ENCODE data around the gene NTM. TPM values are rescaled to one million over a fixed set of nuclear protein-coding genes. Genes with fewer than 3 reads are reported as not detected.

NTM gene
- total and polyA plus RNA-seq, 4 experiments from 2014 or later, result not detected

DNA sequence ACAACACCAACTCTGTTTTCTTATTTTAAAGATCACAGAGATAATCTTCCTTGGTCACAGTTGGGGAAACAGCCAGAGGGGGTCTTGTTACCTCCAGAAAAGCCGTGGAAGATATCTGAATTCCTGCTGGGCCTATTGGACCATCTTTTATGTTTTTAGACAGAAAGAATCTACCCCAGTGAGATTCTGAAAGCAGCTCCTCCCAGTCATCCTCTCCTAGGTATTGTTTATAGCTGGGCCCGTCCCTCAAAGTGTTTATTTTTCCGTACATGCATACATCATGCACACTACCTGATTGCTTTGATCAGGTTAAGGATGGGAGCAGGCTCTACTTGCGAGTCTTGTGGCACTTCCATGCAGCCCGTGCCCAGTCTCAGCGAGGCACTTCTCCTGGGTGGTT, 742.4 kb downstream of the NTM start:
- CTCF ChIA-PET (ENCODE audit: partially characterized antibody), result no interaction called here
- H3K4me3 ChIP-seq (ENCODE audit: low read length in 2 of 2), result no peak overlapping the region
- POLR2A ChIA-PET (ENCODE audit: partially characterized antibody), result no interaction called here
- Mint-ChIP-seq H3K27ac (no peak overlapping the region), H3K9me3 (peaks cover 0 to 5% (median under 1%) of the 10 kb centered on the region in 8 donors), H3K4me1 (no peaks in the 10 kb centered on the region), H3K4me3 (no peak overlapping the region), H3K27me3 (peaks cover 0 to 2% of the 10 kb centered on the region in 2 donors), H3K36me3 (no peaks in the 10 kb centered on the region)
- H3K27me3 ChIP-seq (ENCODE audit: insufficient read depth, low read length), result no peaks in the 10 kb centered on the region
- intact Hi-C loops (cut with micrococcal nuclease), result no loop called here
- no peaks in the 10 kb centered on the region for H3K4me1 ChIP-seq (ENCODE audit: insufficient read depth, low read length)
- H3K36me3 ChIP-seq (ENCODE audit: insufficient read depth, low read length), result no peaks in the 10 kb centered on the region
- H3K27ac ChIP-seq (ENCODE audit: low read depth, low read length), result no peak overlapping the region
- no peaks in the 10 kb centered on the region for H3K9me3 ChIP-seq (ENCODE audit: control insufficient read depth in 1 of 2, low read length in 2 of 2)
- DNase-seq, result no peak

DNA sequence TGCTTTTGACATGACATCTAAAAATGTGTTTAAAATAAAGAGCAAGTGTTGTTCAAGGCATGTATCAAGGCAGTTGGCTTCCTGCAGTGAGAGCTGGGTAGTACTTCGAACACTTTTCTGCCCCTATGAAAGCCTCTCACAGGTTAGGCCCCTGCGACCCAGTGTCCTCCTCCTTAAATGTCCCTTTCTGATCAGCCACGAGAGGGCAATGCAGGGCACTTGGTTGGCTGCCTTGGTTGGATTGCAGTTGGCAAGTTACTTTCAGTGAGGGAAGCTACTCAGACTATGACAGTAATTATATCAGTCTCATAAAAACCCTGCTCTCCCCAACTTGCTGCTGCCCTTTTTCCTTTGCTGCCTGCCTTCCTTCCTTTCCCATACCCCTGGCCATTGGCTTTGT, 743.8 kb downstream of the NTM start:
- H3K27ac ChIP-seq (ENCODE audit: low read depth, low read length), result no peak overlapping the region
- H3K27me3 Mint-ChIP-seq, result peaks cover 0 to 2% of the 10 kb centered on the region in 2 donors
- H3K9me3 ChIP-seq (ENCODE audit: control insufficient read depth in 1 of 2, low read length in 2 of 2), result no peaks in the 10 kb centered on the region
- H3K36me3 ChIP-seq (ENCODE audit: insufficient read depth, low read length), result no peaks in the 10 kb centered on the region
- no peaks in the 10 kb centered on the region for H3K4me1 ChIP-seq (ENCODE audit: insufficient read depth, low read length)
- no peak overlapping the region for H3K4me3 Mint-ChIP-seq
- CTCF ChIA-PET (ENCODE audit: partially characterized antibody), result interaction anchor here (1.3 kb wide), 1 partner anchor 9 kb away, joined by 4 read pairs; no protein-coding TSS in a partner anchor
- H3K4me1 Mint-ChIP-seq, result no peaks in the 10 kb centered on the region
- POLR2A ChIA-PET (ENCODE audit: partially characterized antibody), result interaction anchor here (0.5 kb wide), 1 partner anchor 232 kb away, joined by 3 read pairs; no protein-coding TSS in a partner anchor
- intact Hi-C loops (cut with micrococcal nuclease), result no loop called here
- DNase-seq, result no peak
- no peaks in the 10 kb centered on the region for H3K36me3 Mint-ChIP-seq
- no peaks in the 10 kb centered on the region for H3K27me3 ChIP-seq (ENCODE audit: insufficient read depth, low read length)
- H3K27ac Mint-ChIP-seq, result no peak overlapping the region
- H3K4me3 ChIP-seq (ENCODE audit: low read length in 2 of 2), result no peak overlapping the region
- H3K9me3 Mint-ChIP-seq, result peaks cover 0 to 5% (median 0%) of the 10 kb centered on the region in 8 donors

DNA sequence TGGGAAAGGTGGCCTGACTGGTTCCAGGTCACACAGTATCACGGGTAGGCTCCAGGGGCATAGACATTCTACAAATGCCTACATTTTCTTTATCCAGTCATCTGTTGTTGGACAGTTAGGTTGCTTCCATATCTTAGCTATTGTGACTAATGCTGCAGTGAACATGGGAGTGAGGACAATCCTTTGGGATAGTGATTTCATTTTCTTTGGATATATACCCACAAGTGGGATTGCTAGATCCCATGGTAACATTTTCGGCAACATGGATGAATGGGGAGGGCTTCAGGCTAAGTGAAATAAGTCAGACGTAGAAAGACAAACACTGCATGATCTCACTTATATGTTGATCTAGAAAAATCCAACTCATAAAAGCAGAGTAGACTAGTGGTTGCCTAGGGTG, 744.3 kb downstream of the NTM start:
- no peaks in the 10 kb centered on the region for H3K4me1 Mint-ChIP-seq
- ChIA-PET CTCF (ENCODE audit: partially characterized antibody) (interaction anchor here (1.3 kb wide), 1 partner anchor 8 kb away, joined by 4 read pairs; no protein-coding TSS in a partner anchor), POLR2A (ENCODE audit: partially characterized antibody) (no interaction called here)
- DNase-seq, result no peak
- H3K36me3 Mint-ChIP-seq, result no peaks in the 10 kb centered on the region
- H3K27ac Mint-ChIP-seq, result no peak overlapping the region
- H3K27me3 ChIP-seq (ENCODE audit: insufficient read depth, low read length), result no peaks in the 10 kb centered on the region
- no peaks in the 10 kb centered on the region for H3K9me3 ChIP-seq (ENCODE audit: control insufficient read depth in 1 of 2, low read length in 2 of 2)
- H3K27me3 Mint-ChIP-seq, result no peaks in the 10 kb centered on the region
- H3K27ac ChIP-seq (ENCODE audit: low read depth, low read length), result no peak overlapping the region
- H3K4me3 Mint-ChIP-seq, result no peak overlapping the region
- H3K4me3 ChIP-seq (ENCODE audit: low read length in 2 of 2), result no peak overlapping the region
- intact Hi-C loops (cut with micrococcal nuclease), result no loop called here
- no peaks in the 10 kb centered on the region for H3K36me3 ChIP-seq (ENCODE audit: insufficient read depth, low read length)
- H3K4me1 ChIP-seq (ENCODE audit: insufficient read depth, low read length), result no peaks in the 10 kb centered on the region
- peaks cover 0 to 4% (median 0%) of the 10 kb centered on the region in 8 donors for H3K9me3 Mint-ChIP-seq

DNA sequence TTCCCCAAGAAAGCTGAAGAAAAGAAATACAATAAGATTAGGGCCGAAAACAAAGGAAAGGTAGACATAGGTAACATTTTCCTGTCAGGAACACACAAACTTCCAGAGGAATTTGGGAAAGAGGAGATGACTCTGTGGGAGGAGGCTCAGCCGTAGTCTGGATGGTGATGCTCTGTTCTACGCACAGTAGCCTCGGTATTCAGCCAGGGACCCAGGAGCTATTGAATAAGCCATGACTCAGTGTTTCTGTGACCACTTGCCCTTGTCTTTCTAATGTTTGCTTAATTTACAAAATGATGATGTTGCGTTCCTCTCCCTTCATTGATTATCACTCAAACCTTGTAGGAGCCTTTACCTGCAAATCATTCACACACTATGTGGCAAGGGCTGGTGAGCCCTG, 745.0 kb downstream of the NTM start:
- H3K4me3 Mint-ChIP-seq, result no peak overlapping the region
- H3K36me3 Mint-ChIP-seq, result no peaks in the 10 kb centered on the region
- no peaks in the 10 kb centered on the region for H3K36me3 ChIP-seq (ENCODE audit: insufficient read depth, low read length)
- no peak overlapping the region for H3K27ac Mint-ChIP-seq
- H3K9me3 ChIP-seq (ENCODE audit: control insufficient read depth in 1 of 2, low read length in 2 of 2), result no peaks in the 10 kb centered on the region
- H3K9me3 Mint-ChIP-seq, result peaks cover 0 to 2% (median 0%) of the 10 kb centered on the region in 8 donors
- no peak overlapping the region for H3K4me3 ChIP-seq (ENCODE audit: low read length in 2 of 2)
- ChIA-PET CTCF (ENCODE audit: partially characterized antibody) (no interaction called here), POLR2A (ENCODE audit: partially characterized antibody) (no interaction called here)
- intact Hi-C loops (cut with micrococcal nuclease), result no loop called here
- no peaks in the 10 kb centered on the region for H3K4me1 Mint-ChIP-seq
- H3K27me3 ChIP-seq (ENCODE audit: insufficient read depth, low read length), result no peaks in the 10 kb centered on the region
- H3K27me3 Mint-ChIP-seq, result no peaks in the 10 kb centered on the region
- DNase-seq, result no peak
- no peaks in the 10 kb centered on the region for H3K4me1 ChIP-seq (ENCODE audit: insufficient read depth, low read length)
- no peak overlapping the region for H3K27ac ChIP-seq (ENCODE audit: low read depth, low read length)

DNA sequence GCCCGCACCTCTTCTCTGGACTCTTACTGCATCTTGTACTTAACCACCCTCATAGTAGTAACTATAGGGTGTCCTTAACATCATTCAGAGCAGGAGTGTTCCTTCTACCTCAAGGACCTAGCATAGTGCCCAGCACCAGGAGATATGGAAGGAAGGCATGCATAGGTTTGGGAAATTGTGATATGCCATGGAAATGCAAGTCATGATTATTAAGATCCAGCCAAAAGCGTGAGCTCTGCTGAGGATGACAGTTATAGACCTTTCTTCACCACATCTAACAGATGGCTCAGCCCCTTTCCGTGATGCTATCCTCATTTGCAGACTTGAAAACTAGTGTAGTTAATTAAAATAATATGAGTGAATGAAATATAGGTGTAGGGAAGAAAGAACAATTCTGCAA, 746.1 kb downstream of the NTM start:
- Histone ChIP-seq H3K36me3 (ENCODE audit: insufficient read depth, low read length) (no peaks in the 10 kb centered on the region), H3K9me3 (ENCODE audit: control insufficient read depth in 1 of 2, low read length in 2 of 2) (no peaks in the 10 kb centered on the region), H3K4me1 (ENCODE audit: insufficient read depth, low read length) (no peaks in the 10 kb centered on the region), H3K4me3 (ENCODE audit: low read length in 2 of 2) (no peak overlapping the region), H3K27ac (ENCODE audit: low read depth, low read length) (no peak overlapping the region), H3K27me3 (ENCODE audit: insufficient read depth, low read length) (no peaks in the 10 kb centered on the region)
- Mint-ChIP-seq H3K4me3 (no peak overlapping the region), H3K27ac (no peak overlapping the region), H3K36me3 (no peaks in the 10 kb centered on the region), H3K4me1 (no peaks in the 10 kb centered on the region), H3K9me3 (peaks cover 0 to 2% (median 0%) of the 10 kb centered on the region in 8 donors), H3K27me3 (no peaks in the 10 kb centered on the region)
- ChIA-PET CTCF (ENCODE audit: partially characterized antibody) (no interaction called here), POLR2A (ENCODE audit: partially characterized antibody) (no interaction called here)
- no peak for DNase-seq
- intact Hi-C loops (cut with micrococcal nuclease), result no loop called here

DNA sequence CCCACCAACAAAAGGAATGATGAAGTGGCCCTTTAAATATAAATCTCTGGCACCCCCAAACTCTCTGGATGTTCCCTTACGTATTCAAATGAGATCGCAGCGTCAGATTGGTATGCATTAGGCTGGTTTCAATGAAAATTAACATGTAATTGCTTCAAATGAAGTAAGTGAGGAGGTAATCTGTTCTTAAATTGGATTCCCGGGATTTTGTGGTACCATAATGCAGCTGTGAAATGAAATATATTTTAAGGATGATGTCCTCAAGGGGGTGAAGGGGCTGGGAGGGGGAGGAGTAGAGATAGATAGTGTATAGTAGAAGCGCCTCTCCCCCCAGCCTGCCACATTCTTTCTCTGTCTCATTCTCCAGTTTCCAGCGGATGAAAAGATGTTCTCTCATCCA, 748.2 kb downstream of the NTM start:
- DNase-seq, result no peak
- ChIA-PET POLR2A (ENCODE audit: partially characterized antibody) (no interaction called here), CTCF (ENCODE audit: partially characterized antibody) (interaction anchor here (1.2 kb wide), 1 partner anchor 13 kb away, joined by 3 read pairs; no protein-coding TSS in a partner anchor)
- Histone ChIP-seq H3K4me3 (ENCODE audit: low read length in 2 of 2) (no peak overlapping the region), H3K27me3 (ENCODE audit: insufficient read depth, low read length) (no peaks in the 10 kb centered on the region), H3K9me3 (ENCODE audit: control insufficient read depth in 1 of 2, low read length in 2 of 2) (no peaks in the 10 kb centered on the region), H3K4me1 (ENCODE audit: insufficient read depth, low read length) (no peaks in the 10 kb centered on the region), H3K27ac (ENCODE audit: low read depth, low read length) (no peak overlapping the region), H3K36me3 (ENCODE audit: insufficient read depth, low read length) (no peaks in the 10 kb centered on the region)
- Mint-ChIP-seq H3K4me3 (no peak overlapping the region), H3K27ac (no peak overlapping the region), H3K4me1 (no peaks in the 10 kb centered on the region), H3K36me3 (no peaks in the 10 kb centered on the region), H3K27me3 (no peaks in the 10 kb centered on the region), H3K9me3 (no peaks in the 10 kb centered on the region)
- intact Hi-C loops (cut with micrococcal nuclease), result no loop called here

GRCh38 chr11:132119573-132119972, 749.2 kb downstream of the NTM start:
- Histone ChIP-seq H3K4me1 (ENCODE audit: insufficient read depth, low read length) (no peaks in the 10 kb centered on the region), H3K27me3 (ENCODE audit: insufficient read depth, low read length) (no peaks in the 10 kb centered on the region), H3K4me3 (ENCODE audit: low read length in 2 of 2) (no peak overlapping the region), H3K9me3 (ENCODE audit: control insufficient read depth in 1 of 2, low read length in 2 of 2) (no peaks in the 10 kb centered on the region), H3K27ac (ENCODE audit: low read depth, low read length) (no peak overlapping the region), H3K36me3 (ENCODE audit: insufficient read depth, low read length) (no peaks in the 10 kb centered on the region)
- Mint-ChIP-seq H3K27me3 (no peaks in the 10 kb centered on the region), H3K4me1 (no peaks in the 10 kb centered on the region), H3K36me3 (no peaks in the 10 kb centered on the region), H3K9me3 (no peaks in the 10 kb centered on the region), H3K27ac (no peak overlapping the region), H3K4me3 (no peak overlapping the region)
- DNase-seq, result no peak
- intact Hi-C loops (cut with micrococcal nuclease), result no loop called here
- ChIA-PET CTCF (ENCODE audit: partially characterized antibody) (no interaction called here), POLR2A (ENCODE audit: partially characterized antibody) (no interaction called here)

- H3K27ac ChIP-seq (ENCODE audit: low read depth, low read length), result no peak overlapping the region
- H3K4me1 ChIP-seq (ENCODE audit: insufficient read depth, low read length), result peaks cover 4% of the 10 kb centered on the region
- Mint-ChIP-seq H3K4me3 (peak overlapping the region in 1 of 8 donors; percentile 41), H3K9me3 (no peaks in the 10 kb centered on the region), H3K27me3 (no peaks in the 10 kb centered on the region), H3K4me1 (no peaks in the 10 kb centered on the region), H3K36me3 (no peaks in the 10 kb centered on the region), H3K27ac (no peak overlapping the region)
- intact Hi-C loops (cut with micrococcal nuclease), result no loop called here
- DNase-seq, result no peak
- no peaks in the 10 kb centered on the region for H3K27me3 ChIP-seq (ENCODE audit: insufficient read depth, low read length)
- H3K36me3 ChIP-seq (ENCODE audit: insufficient read depth, low read length), result no peaks in the 10 kb centered on the region
- H3K4me3 ChIP-seq (ENCODE audit: low read length in 2 of 2), result no peak overlapping the region
- ChIA-PET CTCF (ENCODE audit: partially characterized antibody) (interaction anchor here (1.3 kb wide), 1 partner anchor 9 kb away, joined by 4 read pairs; no protein-coding TSS in a partner anchor), POLR2A (ENCODE audit: partially characterized antibody) (no interaction called here)
- no peaks in the 10 kb centered on the region for H3K9me3 ChIP-seq (ENCODE audit: control insufficient read depth in 1 of 2, low read length in 2 of 2)
These were observed 752.3 kb downstream of the NTM start for GRCh38 chr11:132122735-132123134.

Measured in CD4-positive, alpha-beta memory T cell (primary cell).